Kidney epithelial cell (primary cell): ENCODE results near the gene PRUNE2. TPM values are rescaled to one million over a fixed set of nuclear protein-coding genes. Genes with fewer than 3 reads are reported as not detected.

Experiments used
- DNase-seq: peaks from one replicate; pipeline ENCODE4 v3.0.0-alpha.2; 2010; ENCODE audit warnings: low read depth
- H3K27me3 ChIP-seq: 2 replicates; pipeline ENCODE4 v1.6.0; 2011; ENCODE audit warnings: low read length; ENCODE audit not compliant: control insufficient read depth, insufficient read depth
- H3K36me3 ChIP-seq: 2 replicates; pipeline ENCODE4 v1.5.1; 2011; ENCODE audit warnings: low read length; ENCODE audit not compliant: control insufficient read depth, insufficient read depth
- H3K4me3 ChIP-seq: 2 replicates; pipeline ENCODE4 v1.5.1; 2011; ENCODE audit warnings: low read depth, mild to moderate bottlenecking, control low read depth, low read length
- total RNA-seq: library from RNA; depleted of rRNA; stranded (reverse); fragments of >200 nt; gene quantifications from 2 replicates; pipeline ENCODE4 v1.2.3, GENCODE V29; 2015
- TF ChIP-seq, protein P1 (sequence below): IDR thresholded peaks from 2 replicates; pipeline ENCODE4 v1.5.1; 2011; ENCODE audit warnings: mild to moderate bottlenecking, moderate library complexity, low read length, control low read depth, inconsistent platforms; ENCODE audit not compliant: insufficient read depth, poor library complexity, severe bottlenecking

Gene PRUNE2
- total RNA-seq, 1 donor from 2014 or later, result 1.0 TPM

DNA sequence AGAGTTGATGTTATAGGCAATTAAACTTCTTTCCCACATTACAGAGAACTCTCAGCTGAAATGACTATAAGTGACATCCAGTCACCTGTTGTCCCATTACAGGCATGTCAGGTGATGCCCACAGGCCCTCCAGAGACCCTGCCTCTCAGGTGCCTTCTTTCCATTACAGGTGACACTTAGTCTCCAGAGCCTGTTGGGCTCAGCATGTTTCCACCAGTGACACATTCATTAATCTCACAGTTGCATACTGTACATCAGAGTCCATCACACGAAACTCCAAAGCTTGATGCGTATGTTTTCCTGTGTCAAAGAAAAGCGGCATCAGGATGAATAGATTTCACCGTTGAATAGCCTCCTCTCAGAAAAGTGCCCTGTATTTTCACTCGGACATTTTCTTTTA, 14.6 kb downstream of the PRUNE2 start:
- Histone ChIP-seq H3K36me3 (no peaks in the 10 kb centered on the region), H3K4me3 (no peak overlapping the region), H3K27me3 (no peaks in the 10 kb centered on the region)
- DNase-seq, result no peak
- TF ChIP-seq, protein P1, sequence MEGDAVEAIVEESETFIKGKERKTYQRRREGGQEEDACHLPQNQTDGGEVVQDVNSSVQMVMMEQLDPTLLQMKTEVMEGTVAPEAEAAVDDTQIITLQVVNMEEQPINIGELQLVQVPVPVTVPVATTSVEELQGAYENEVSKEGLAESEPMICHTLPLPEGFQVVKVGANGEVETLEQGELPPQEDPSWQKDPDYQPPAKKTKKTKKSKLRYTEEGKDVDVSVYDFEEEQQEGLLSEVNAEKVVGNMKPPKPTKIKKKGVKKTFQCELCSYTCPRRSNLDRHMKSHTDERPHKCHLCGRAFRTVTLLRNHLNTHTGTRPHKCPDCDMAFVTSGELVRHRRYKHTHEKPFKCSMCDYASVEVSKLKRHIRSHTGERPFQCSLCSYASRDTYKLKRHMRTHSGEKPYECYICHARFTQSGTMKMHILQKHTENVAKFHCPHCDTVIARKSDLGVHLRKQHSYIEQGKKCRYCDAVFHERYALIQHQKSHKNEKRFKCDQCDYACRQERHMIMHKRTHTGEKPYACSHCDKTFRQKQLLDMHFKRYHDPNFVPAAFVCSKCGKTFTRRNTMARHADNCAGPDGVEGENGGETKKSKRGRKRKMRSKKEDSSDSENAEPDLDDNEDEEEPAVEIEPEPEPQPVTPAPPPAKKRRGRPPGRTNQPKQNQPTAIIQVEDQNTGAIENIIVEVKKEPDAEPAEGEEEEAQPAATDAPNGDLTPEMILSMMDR, result no peak

GRCh38 chr9:76887951-76888350, 18.0 kb downstream of the PRUNE2 start:
- TF ChIP-seq, protein P1, result no peak
- no peaks in the 10 kb centered on the region for H3K27me3 ChIP-seq
- DNase-seq, result no peak
- no peak overlapping the region for H3K4me3 ChIP-seq
- H3K36me3 ChIP-seq, result no peaks in the 10 kb centered on the region

DNA sequence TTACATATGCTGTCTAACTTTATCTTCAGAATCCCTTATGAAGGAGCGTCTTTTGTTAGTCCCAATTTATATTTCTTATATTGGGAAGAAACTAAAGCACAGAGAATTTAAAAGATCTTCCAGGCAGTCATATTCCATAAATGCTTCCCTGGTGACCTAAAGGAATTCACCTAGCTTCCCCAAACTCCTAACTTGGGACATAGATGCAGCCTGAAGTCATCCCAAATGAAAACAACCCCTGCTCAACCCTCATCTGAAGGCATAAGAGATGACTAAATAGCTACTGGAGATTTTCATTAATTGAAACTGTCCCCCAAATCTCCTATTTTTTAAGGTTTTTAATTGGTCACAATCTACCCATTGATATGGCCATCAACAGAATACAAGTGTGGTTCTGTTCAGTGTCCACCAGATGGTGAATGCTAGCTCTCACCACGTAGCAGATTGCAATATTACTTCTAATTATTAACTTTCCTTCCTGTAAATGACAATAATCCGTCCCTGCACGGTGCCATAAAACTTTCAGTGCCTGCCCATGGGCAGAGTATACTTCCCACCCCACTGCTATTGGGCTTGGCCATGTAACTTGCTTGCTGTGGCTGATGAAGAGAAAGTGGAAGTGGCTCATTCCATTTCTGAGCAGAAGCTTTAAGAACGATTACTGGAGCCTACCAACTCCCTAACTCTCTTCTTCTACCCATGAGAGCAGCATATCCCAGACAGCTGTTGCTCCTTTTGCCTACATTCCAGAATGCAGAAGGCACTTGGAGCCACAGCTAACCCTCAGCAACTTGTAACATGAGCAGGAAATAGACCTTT, 18.7 kb downstream of the PRUNE2 start:
- H3K4me3 ChIP-seq, result no peak overlapping the region
- DNase-seq, result no peak
- no peaks in the 10 kb centered on the region for H3K36me3 ChIP-seq
- TF ChIP-seq, protein P1, result no peak
- no peaks in the 10 kb centered on the region for H3K27me3 ChIP-seq

DNA sequence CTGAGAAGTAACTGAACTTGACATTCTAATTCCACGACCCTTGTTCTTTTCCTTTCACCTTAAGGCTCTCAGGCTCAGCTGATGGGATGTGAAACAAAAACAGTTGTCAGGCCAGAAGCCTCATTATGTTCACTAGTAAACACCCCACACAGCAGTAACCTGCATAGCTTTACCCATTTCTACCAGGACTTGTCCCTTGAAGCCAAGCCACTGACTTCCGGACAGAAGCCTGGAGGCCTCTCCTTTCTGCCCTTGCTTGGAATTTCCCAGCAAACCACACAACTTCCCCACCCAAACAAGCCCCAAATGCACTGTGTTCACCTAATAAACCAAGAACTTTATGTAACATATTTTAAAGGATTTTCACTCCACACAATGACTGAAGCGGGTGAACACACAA, 19.6 kb downstream of the PRUNE2 start:
- DNase-seq, result no peak
- no peaks in the 10 kb centered on the region for H3K36me3 ChIP-seq

DNA sequence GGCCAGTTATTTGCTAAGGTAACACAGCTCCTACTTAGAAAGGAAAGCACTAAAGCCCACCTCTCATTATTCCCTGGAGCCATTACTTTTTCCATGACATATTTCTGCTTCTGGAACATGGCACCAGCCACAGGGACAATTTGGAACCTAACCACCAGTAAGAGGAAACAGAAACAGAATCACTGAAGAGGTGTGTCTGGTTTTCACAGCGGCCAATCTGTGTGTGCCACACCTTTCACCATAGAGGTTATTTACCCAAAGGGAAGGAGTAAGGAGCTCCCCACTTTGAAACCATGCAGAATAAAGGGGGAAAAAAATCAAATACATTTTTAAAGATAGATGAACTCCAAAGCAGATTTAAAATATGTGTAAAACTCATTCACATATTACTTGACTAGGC, 21.1 kb downstream of the PRUNE2 start:
- no peaks in the 10 kb centered on the region for H3K36me3 ChIP-seq
- no peak for DNase-seq
- no peaks in the 10 kb centered on the region for H3K27me3 ChIP-seq
- TF ChIP-seq, protein P1, result no peak
- no peak overlapping the region for H3K4me3 ChIP-seq

More for the DNA sequence above, 19.6 kb downstream of the PRUNE2 start:
- Histone ChIP-seq H3K27me3 (no peaks in the 10 kb centered on the region), H3K4me3 (no peak overlapping the region)
- TF ChIP-seq, protein P1, result no peak

GRCh38 chr9:76883341-76883855, 22.5 kb downstream of the PRUNE2 start:
- Histone ChIP-seq H3K27me3 (no peaks in the 10 kb centered on the region), H3K36me3 (no peaks in the 10 kb centered on the region), H3K4me3 (no peak overlapping the region)
- DNase-seq, result no peak
- TF ChIP-seq, protein P1, result no peak
